GM18526 (cell line): ENCODE measurements around the gene WDR82.

ENCODE experiments used
- POLR2A ChIP-seq: IDR thresholded peaks from 3 replicates; pipeline ENCODE4 v1.6.1; 2011; ENCODE audit not compliant: insufficient read length; ENCODE audit errors: extremely low read depth

The WDR82 gene

GRCh38 chr3:52253314-52254304 is 24.8 kb downstream of the WDR82 start:
- TF ChIP-seq POLR2A: peak; percentile 21

- no peak for TF ChIP-seq POLR2A
Measured at GRCh38 chr3:52250122-52250521, 28.3 kb downstream of the WDR82 start.

- no peak for TF ChIP-seq POLR2A
Measured at GRCh38 chr3:52249683-52250082, 28.8 kb downstream of the WDR82 start.

GRCh38 chr3:52248816-52249547 is 29.5 kb downstream of the WDR82 start:
- no peak for TF ChIP-seq POLR2A

- TF ChIP-seq POLR2A: no peak
Measured at GRCh38 chr3:52248165-52248541, 30.3 kb downstream of the WDR82 start.

GRCh38 chr3:52247409-52248164 is 30.9 kb downstream of the WDR82 start:
- TF ChIP-seq POLR2A: no peak

GRCh38 chr3:52246728-52247408 is 31.6 kb downstream of the WDR82 start:
- no peak for TF ChIP-seq POLR2A

GRCh38 chr3:52246264-52246620 is 32.2 kb downstream of the WDR82 start:
- no peak for TF ChIP-seq POLR2A

GRCh38 chr3:52245322-52246263 is 32.9 kb downstream of the WDR82 start, which contains the start of gene PPM1M:
Gene PPM1M, plus strand, starts transcription at chr3:52245759. Its CDS starts 66 bp downstream, at chr3:52245825.
- peak; percentile 40 for TF ChIP-seq POLR2A

- TF ChIP-seq POLR2A: peak; percentile 48
Measured at GRCh38 chr3:52243791-52244628, 34.4 kb downstream of the WDR82 start.

GRCh38 chr3:52242039-52242438 is 36.4 kb downstream of the WDR82 start:
- TF ChIP-seq POLR2A: no peak

- TF ChIP-seq POLR2A: no peak
Measured at GRCh38 chr3:52240886-52241370, 37.5 kb downstream of the WDR82 start.

GRCh38 chr3:52240059-52240885 is 38.2 kb downstream of the WDR82 start:
- peak; percentile 37 for TF ChIP-seq POLR2A
